WI38 (cell line): ENCODE data around the gene VSTM5.
"Not testable (repeated sequence)": the region's sequence is repeated elsewhere in the genome, so short reads cannot be mapped to it uniquely, and the experiment has no call there.

ENCODE experiments used
- H3K4me3 ChIP-seq: 2 replicates; pipeline ENCODE4 v1.5.1; 2011; ENCODE audit warnings: low read depth, mild to moderate bottlenecking, control low read depth, low read length
- TF ChIP-seq, protein P1 (sequence below): IDR thresholded peaks from 2 replicates; pipeline ENCODE4 v1.5.1; 2012; ENCODE audit warnings: low read depth, mild to moderate bottlenecking, control low read depth, low read length

VSTM5 gene, protein sequence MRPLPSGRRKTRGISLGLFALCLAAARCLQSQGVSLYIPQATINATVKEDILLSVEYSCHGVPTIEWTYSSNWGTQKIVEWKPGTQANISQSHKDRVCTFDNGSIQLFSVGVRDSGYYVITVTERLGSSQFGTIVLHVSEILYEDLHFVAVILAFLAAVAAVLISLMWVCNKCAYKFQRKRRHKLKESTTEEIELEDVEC

DNA sequence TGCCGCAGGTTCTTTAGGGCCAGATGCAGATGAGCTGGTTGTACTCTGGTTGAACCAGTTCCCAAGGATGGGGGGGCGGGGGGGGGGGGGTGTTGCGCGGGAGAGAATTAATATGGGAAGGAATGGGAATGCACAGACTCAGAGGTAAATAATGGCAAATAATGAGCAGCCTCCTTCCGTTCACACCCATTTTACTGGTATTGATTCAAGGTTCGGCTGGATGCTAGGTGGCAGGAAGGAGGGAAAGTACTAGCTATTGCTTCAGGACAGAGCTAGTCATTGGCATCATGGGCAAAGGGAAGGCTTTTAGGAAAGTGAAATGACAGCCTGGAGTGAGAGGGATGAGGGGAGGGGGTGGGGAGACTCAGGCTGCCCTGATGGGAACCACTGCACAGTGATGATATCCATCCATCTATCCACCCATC is at the start of gene VSTM5:
TSS of gene VSTM5 (minus strand) at position 25 of the 425 bp plus-strand sequence. CDS start 116 bp downstream, outside the sequence.
- TF ChIP-seq, protein P1, sequence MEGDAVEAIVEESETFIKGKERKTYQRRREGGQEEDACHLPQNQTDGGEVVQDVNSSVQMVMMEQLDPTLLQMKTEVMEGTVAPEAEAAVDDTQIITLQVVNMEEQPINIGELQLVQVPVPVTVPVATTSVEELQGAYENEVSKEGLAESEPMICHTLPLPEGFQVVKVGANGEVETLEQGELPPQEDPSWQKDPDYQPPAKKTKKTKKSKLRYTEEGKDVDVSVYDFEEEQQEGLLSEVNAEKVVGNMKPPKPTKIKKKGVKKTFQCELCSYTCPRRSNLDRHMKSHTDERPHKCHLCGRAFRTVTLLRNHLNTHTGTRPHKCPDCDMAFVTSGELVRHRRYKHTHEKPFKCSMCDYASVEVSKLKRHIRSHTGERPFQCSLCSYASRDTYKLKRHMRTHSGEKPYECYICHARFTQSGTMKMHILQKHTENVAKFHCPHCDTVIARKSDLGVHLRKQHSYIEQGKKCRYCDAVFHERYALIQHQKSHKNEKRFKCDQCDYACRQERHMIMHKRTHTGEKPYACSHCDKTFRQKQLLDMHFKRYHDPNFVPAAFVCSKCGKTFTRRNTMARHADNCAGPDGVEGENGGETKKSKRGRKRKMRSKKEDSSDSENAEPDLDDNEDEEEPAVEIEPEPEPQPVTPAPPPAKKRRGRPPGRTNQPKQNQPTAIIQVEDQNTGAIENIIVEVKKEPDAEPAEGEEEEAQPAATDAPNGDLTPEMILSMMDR, result no peak
- peak within 1 kb of the TSS; percentile 51 for H3K4me3 ChIP-seq

DNA sequence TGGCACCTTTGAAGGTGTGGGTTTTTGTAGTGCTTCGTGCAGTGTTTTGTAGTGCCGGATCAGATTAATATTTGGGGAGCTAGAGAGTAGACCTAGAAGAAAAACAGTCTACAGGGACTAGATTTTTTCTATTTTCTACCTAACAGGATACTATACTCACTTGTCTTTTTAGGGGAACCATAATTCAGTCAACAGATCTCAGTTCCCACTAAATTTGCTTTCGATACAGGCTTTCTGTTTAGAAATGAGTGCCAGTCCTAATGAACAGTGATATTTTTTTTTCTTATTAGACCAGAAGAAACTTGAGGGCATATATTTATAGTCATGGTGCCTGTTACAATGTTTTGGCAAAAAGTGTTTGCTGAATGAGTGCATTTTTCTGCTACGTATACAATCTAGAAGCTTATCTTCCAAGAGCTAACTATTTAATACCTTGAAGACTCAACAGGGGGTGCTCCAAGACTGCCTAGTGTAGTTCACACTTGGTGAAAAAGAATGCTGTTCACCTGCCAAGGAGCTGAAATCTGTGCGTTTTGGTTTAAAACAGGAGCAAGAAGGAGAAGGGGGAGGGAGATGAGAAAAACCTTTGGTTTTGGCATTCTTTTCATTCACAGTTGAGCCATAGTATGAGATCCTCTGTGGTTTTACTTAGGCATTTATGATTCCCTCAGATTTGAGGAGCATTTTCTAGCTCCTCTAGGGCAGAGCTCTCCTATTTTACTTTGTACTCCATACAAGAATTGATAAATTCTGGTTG is 44.9 kb upstream of the VSTM5 start:
- no peak overlapping the region for H3K4me3 ChIP-seq
- TF ChIP-seq, protein P1, result peak; percentile 76

DNA sequence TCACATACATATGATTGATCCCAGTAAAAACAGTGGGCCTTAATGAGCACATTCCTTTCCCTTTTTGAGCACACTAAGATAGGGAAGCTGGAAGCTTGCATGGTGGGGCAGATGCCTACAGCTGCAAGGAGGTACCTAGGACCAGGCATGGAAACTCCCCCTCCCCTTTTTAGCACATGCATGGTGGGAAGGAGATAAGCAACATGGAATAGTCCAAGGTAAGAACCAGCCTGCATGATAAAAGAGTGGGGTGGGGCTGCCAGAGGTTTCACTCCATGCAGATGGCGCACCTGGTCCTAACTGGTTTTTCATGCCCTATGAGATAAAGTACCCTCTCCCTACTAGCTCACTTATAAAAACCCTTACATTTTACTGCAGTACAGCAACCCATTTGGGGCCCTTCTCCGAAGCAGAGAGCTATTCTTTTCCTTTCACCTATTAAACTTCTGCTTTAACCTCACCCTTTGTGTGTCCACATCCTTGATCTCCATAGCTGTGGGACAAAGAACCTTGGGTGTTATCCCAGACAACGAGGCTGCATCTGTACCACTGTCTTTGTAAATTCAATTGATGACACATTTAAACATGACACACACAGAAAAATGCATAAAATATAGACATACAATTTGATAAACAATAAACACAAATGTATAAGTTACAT is 40.1 kb upstream of the VSTM5 start:
- no peak overlapping the region for H3K4me3 ChIP-seq
- TF ChIP-seq, protein P1, result no peak

DNA sequence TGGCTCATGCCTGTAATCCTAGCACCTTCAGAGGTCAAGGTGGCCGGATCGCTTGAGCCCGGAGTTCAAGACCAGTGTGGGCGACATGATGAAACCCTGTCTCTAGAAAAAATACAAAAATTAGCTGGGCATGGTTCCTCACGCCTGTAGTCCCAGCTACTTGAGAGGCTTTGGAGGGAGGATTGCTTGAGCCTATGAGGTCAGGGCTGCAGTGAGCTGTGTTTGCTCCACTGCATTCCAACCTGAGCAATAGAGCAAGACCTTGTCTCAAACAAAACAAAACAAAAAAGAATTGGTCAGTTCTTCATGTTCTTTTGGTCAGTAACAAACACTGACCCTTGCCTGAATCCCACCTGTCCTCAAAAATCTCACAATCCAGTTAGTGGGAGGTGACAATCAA is 36.7 kb upstream of the VSTM5 start:
- TF ChIP-seq, protein P1, result no peak
- H3K4me3 ChIP-seq, result no peak overlapping the region

DNA sequence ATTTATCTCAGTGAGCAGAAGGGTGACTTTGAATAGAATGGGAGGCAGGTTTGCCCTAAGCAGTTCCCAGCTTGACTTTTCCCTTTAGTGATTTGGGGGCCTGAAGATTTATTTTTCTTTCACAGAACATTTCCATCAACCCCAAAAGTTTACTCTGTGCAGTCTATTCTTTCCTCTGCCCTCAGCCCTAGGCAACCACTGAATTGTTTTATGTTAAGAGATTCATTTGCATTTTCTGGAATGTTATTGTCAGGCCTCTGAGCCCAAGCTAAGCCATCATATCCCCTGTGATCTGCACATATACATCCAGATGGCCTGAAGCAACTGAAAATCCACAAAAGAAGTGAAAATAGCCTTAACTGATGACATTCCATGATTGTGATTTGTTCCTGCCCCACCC is 28.7 kb upstream of the VSTM5 start:
- not testable (repeated sequence) for H3K4me3 ChIP-seq

DNA sequence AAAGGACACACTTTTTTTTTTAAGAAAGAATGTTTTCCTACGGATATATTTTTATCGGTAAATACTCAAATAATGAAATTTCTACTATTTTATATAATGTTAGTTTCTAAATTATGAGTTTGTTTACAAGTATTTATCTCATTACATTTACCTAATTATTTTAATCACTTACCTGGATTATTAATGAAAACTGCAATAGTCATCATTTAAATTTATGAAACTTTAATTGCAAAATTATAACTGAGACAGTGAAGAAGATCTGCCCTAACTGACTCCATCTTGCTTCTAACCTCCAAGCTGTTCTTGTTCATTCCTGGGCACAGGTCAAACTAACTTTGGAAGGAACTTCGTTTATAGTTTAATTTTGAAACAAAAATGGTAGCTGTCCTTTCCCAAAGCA is 25.2 kb upstream of the VSTM5 start:
- TF ChIP-seq, protein P1, result no peak
- no peak overlapping the region for H3K4me3 ChIP-seq

DNA sequence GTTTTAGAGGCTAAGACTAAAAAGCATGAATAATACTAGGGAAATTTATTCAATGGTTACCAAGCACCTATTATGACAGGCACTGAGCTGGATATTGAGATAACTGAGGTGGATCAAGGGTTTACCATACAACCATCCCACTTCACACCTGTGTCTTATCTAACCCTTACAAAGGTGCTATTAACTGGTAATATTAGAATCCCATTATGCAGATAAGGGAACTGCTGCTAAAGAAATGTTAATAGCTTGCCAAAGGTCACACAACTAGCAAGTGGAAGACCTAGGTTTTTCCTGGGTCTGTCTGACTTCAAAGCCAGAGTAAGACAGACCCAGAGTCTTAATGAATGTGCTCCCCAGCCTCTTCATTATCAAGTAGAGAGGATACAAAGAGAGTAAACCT is 21.1 kb upstream of the VSTM5 start:
- no peak overlapping the region for H3K4me3 ChIP-seq
- TF ChIP-seq, protein P1, result no peak
